AG09319 (cell line): ENCODE data around the gene SHC3.

Experiments used
- DNase-seq: peaks from one replicate; pipeline ENCODE4 v3.0.0-alpha.2; 2010; ENCODE audit warnings: low read depth; ENCODE audit errors: extremely low read depth
- TF ChIP-seq, protein P1 (sequence below): IDR thresholded peaks from 2 replicates; pipeline ENCODE4 v1.5.1; 2011; ENCODE audit warnings: low read depth, mild to moderate bottlenecking, inconsistent platforms, low read length, moderate library complexity

The SHC3 gene

DNA sequence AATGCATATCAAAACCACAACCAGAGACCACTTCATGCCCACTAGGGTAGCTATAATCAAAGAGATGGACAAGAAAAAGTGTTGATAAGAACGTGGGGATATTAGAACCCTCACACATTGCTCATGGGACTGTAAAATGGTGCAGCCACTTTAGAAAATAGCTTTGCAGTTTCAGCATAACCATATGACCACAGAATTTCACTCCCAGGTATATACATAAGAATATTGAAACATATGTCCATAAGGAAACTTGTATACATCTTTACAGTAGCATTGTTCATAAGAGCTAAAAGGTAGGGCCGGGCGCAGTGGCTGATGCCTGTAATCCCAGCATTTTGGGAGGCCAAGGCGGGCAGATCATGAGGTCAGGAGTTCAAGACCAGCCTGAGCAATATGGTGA lies 131.0 kb downstream of the SHC3 start:
- TF ChIP-seq, protein P1, sequence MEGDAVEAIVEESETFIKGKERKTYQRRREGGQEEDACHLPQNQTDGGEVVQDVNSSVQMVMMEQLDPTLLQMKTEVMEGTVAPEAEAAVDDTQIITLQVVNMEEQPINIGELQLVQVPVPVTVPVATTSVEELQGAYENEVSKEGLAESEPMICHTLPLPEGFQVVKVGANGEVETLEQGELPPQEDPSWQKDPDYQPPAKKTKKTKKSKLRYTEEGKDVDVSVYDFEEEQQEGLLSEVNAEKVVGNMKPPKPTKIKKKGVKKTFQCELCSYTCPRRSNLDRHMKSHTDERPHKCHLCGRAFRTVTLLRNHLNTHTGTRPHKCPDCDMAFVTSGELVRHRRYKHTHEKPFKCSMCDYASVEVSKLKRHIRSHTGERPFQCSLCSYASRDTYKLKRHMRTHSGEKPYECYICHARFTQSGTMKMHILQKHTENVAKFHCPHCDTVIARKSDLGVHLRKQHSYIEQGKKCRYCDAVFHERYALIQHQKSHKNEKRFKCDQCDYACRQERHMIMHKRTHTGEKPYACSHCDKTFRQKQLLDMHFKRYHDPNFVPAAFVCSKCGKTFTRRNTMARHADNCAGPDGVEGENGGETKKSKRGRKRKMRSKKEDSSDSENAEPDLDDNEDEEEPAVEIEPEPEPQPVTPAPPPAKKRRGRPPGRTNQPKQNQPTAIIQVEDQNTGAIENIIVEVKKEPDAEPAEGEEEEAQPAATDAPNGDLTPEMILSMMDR, result no peak
- DNase-seq, result no peak

DNA sequence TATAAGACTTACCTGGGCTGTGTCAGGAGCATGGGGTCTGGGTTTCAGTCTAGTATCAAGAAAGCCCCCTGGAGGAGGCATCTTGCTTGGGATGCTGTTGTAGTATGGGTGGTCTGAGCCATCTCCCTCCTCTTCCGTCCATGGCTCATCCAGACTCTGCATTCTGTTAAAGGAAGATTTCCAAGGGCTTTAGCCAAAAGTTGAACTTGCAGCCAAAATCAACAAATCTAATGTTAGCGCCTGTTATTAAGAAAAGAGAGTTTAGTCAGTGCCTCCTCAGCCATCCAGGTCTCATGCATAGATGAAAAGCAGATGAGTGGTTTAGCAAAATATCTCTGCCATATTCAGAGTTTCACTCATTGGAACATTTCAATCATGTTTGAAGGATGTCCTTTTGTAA lies 131.8 kb downstream of the SHC3 start:
- TF ChIP-seq, protein P1, result no peak
- peak; percentile 12 for DNase-seq

GRCh38 chr9:89044881-89045280 lies 133.7 kb downstream of the SHC3 start:
- DNase-seq, result no peak
- TF ChIP-seq, protein P1, result no peak

- DNase-seq, result no peak
- TF ChIP-seq, protein P1, result no peak
Measured at GRCh38 chr9:89044104-89044503, 134.5 kb downstream of the SHC3 start.

DNA sequence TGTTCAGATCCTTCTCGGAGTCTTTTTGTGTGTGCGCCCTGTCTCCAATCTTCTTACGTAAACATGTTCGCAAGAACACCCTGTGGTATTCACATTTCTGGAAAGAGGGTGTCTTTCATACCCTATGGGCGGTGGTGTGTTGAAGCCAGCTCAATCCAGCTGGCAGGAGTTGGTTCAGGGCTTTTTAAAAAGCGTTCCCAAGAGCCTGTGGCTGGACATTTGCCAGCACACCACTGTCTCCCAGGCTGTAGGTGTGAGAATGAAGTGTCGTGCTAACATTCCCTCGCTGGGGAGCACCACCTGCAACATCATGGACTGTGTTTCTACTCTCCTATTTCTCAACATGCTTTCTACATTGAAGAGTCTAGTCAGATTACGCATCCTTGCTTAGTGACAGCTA lies 135.6 kb downstream of the SHC3 start:
- TF ChIP-seq, protein P1, result no peak
- no peak for DNase-seq

GRCh38 chr9:89039664-89040063 lies 139.0 kb downstream of the SHC3 start:
- TF ChIP-seq, protein P1, result no peak

GRCh38 chr9:89039104-89039465 lies 139.5 kb downstream of the SHC3 start:
- TF ChIP-seq, protein P1, result no peak
- no peak for DNase-seq

More at GRCh38 chr9:89039664-89040063, 139.0 kb downstream of the SHC3 start:
- no peak for DNase-seq
